ENCODE data around the gene ADCY9. TPM values are rescaled to one million over a fixed set of nuclear protein-coding genes. Genes with fewer than 3 reads are reported as not detected.

The ADCY9 gene
- total RNA-seq, 1 donor from 2014 or later = 31.9 TPM

DNA sequence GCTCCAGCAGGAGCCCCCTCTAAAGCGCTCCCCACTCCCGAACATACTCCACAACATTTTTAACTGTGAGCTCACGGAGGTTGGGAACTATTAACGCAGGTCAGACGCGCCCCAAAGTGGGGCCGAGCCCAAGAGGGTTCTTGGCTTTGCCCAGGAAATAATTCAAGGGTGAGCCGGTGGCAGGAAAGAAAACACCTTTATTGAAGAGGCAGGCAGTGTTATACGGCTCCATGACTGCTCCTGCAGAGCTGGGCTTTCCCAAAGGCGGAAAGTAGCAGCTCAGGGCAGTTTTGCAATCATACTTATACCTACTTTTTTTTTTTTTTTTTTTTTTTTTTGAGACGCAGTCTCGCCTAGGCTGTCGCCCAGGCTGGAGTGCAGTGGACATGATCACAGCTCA, 6.2 kb downstream of the ADCY9 start:
- no peak for DNase-seq (ENCODE audit: low spot score)
- TF ChIP-seq, protein P1, sequence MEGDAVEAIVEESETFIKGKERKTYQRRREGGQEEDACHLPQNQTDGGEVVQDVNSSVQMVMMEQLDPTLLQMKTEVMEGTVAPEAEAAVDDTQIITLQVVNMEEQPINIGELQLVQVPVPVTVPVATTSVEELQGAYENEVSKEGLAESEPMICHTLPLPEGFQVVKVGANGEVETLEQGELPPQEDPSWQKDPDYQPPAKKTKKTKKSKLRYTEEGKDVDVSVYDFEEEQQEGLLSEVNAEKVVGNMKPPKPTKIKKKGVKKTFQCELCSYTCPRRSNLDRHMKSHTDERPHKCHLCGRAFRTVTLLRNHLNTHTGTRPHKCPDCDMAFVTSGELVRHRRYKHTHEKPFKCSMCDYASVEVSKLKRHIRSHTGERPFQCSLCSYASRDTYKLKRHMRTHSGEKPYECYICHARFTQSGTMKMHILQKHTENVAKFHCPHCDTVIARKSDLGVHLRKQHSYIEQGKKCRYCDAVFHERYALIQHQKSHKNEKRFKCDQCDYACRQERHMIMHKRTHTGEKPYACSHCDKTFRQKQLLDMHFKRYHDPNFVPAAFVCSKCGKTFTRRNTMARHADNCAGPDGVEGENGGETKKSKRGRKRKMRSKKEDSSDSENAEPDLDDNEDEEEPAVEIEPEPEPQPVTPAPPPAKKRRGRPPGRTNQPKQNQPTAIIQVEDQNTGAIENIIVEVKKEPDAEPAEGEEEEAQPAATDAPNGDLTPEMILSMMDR (IDR thresholded peaks at IDR 0.05) = no peak
- Mint-ChIP-seq H3K4me3 (ENCODE audit: unreplicated experiment) (no peak overlapping the region), H3K9me3 (ENCODE audit: low read depth) (no peaks in the 10 kb centered on the region), H3K4me1 (ENCODE audit: low read depth) (peaks cover 49% of the 10 kb centered on the region), H3K36me3 (ENCODE audit: low read depth) (peaks cover 3% of the 10 kb centered on the region), H3K27me3 (ENCODE audit: low read depth) (no peaks in the 10 kb centered on the region), H3K27ac (ENCODE audit: unreplicated experiment) (no peak overlapping the region)

DNA sequence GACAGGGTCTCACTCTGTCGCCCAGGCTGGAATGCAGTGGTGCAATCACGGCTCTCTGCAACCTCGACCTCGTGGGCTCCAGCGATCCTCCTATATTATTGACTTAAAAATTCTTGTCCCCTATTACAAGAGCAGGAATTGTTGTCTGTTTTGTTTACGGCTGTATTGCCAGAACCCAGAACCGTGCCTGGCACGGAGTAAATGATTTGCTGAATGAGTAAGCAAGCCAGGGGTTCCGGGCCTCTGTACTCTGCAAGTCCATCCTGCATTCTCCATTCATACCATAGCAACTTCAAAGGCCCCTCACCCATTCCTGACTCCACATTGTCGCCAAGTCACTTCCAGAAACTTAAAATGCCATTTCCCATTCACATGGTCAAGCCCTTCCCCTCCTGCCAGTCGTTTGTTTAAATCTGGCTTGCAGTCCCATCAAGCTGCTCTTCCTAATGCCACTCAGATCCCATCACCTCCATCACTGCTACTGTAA, 6.9 kb downstream of the ADCY9 start:
- H3K9me3 Mint-ChIP-seq (ENCODE audit: low read depth) = no peaks in the 10 kb centered on the region

DNA sequence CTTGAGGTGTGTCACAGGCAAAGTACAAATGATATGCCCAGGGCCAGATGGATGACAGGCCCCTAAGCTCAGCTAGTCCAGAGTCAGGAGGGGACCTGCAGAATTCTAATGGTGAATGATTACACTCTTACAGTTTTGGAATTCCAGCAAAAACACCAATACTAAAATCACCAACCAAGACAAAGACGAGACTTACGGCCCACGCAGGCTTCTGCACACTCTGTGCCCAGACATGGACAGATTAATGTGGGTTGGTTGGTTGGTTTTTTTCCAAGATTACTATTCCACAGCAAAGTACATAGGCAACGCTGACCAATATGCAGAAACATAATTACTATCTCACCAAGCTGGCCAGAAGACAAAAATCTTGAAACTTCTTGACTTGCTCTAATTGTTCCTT, 9.7 kb downstream of the ADCY9 start:
- H3K36me3 Mint-ChIP-seq (ENCODE audit: low read depth) = peaks cover 4% of the 10 kb centered on the region
- H3K27me3 Mint-ChIP-seq (ENCODE audit: low read depth) = no peaks in the 10 kb centered on the region
- peaks cover 15% of the 10 kb centered on the region for H3K4me1 Mint-ChIP-seq (ENCODE audit: low read depth)
- no peaks in the 10 kb centered on the region for H3K9me3 Mint-ChIP-seq (ENCODE audit: low read depth)
- no peak overlapping the region for H3K4me3 Mint-ChIP-seq (ENCODE audit: unreplicated experiment)
- DNase-seq (ENCODE audit: low spot score) = no peak
- no peak overlapping the region for H3K27ac Mint-ChIP-seq (ENCODE audit: unreplicated experiment)
- TF ChIP-seq, protein P1 (IDR thresholded peaks at IDR 0.05) = no peak

More for the DNA sequence above, 6.9 kb downstream of the ADCY9 start:
- DNase-seq (ENCODE audit: low spot score) = peak; percentile 20
- Mint-ChIP-seq H3K27me3 (ENCODE audit: low read depth) (no peaks in the 10 kb centered on the region), H3K27ac (ENCODE audit: unreplicated experiment) (no peak overlapping the region), H3K36me3 (ENCODE audit: low read depth) (peaks cover 3% of the 10 kb centered on the region), H3K4me1 (ENCODE audit: low read depth) (peaks cover 42% of the 10 kb centered on the region), H3K4me3 (ENCODE audit: unreplicated experiment) (no peak overlapping the region)
- TF ChIP-seq, protein P1 (IDR thresholded peaks at IDR 0.05) = no peak

DNA sequence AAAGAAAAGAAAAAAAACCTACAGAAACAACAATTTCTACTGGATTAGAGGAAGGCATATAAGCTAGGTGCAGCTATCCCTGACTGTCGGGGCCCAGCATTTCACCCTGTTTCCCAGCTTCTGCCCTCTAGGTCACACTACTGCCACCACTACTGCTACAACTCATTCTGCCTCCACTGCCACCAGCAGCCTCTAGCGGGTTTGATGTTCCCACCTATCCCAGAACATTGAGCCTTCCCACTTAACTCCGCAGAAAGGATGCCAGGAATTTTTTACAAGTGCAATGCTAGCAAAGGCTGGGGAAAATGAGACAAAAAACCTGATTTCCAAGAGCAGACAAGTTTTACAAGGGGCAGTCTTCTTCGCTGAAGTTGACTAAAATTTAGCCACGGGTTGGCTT, 10.4 kb downstream of the ADCY9 start:
- DNase-seq (ENCODE audit: low spot score) = peak; percentile 46
- H3K4me1 Mint-ChIP-seq (ENCODE audit: low read depth) = peaks cover 8% of the 10 kb centered on the region
- peaks cover 4% of the 10 kb centered on the region for H3K36me3 Mint-ChIP-seq (ENCODE audit: low read depth)
- no peaks in the 10 kb centered on the region for H3K9me3 Mint-ChIP-seq (ENCODE audit: low read depth)
- TF ChIP-seq, protein P1 (IDR thresholded peaks at IDR 0.05) = no peak
- no peak overlapping the region for H3K27ac Mint-ChIP-seq (ENCODE audit: unreplicated experiment)
- H3K27me3 Mint-ChIP-seq (ENCODE audit: low read depth) = no peaks in the 10 kb centered on the region
- no peak overlapping the region for H3K4me3 Mint-ChIP-seq (ENCODE audit: unreplicated experiment)

DNA sequence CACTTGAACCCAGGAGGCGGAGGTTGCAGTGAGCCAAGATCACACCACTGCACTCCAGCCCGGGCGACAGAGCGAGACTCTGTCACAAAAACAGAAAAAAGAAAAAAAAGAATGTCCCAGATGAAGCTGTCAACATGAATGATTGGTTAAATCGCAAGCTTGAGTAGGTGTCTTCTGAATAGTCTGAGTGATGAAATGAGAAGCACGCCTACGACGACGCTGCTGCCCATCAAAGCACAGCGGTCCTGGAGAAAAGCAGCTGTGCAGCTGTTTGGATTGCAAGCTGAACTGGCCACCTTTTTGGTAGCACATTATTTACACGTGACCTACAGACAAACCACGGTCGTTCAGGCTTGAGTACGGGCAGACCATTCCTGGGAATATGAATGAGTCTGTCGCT, 12.5 kb downstream of the ADCY9 start:
- H3K4me3 Mint-ChIP-seq (ENCODE audit: unreplicated experiment) = no peak overlapping the region
- TF ChIP-seq, protein P1 (IDR thresholded peaks at IDR 0.05) = no peak
- peaks cover 8% of the 10 kb centered on the region for H3K4me1 Mint-ChIP-seq (ENCODE audit: low read depth)
- H3K27me3 Mint-ChIP-seq (ENCODE audit: low read depth) = no peaks in the 10 kb centered on the region
- no peak overlapping the region for H3K27ac Mint-ChIP-seq (ENCODE audit: unreplicated experiment)
- DNase-seq (ENCODE audit: low spot score) = no peak
- peaks cover 1% of the 10 kb centered on the region for H3K36me3 Mint-ChIP-seq (ENCODE audit: low read depth)
- no peaks in the 10 kb centered on the region for H3K9me3 Mint-ChIP-seq (ENCODE audit: low read depth)
